GM12865 (cell line): ENCODE measurements around the gene FLRT3.

Experiments used
- DNase-seq: peaks from one replicate; pipeline ENCODE4 v3.0.0; 2010; ENCODE audit warnings: low read depth
- H3K4me3 ChIP-seq: 2 replicates; pipeline ENCODE4 v1.5.1; 2011; ENCODE audit warnings: mild to moderate bottlenecking, low read depth, low read length, control low read depth
- CTCF ChIP-seq: IDR thresholded peaks from 2 replicates; pipeline ENCODE4 v1.5.1; 2011; ENCODE audit warnings: low read length, control low read depth, low read depth, inconsistent platforms; ENCODE audit not compliant: insufficient read depth; ENCODE audit errors: missing control alignments

FLRT3 gene

GRCh38 chr20:14310977-14311627, 26.3 kb downstream of the FLRT3 start:
- TF ChIP-seq CTCF: no peak
- no peak overlapping the region for H3K4me3 ChIP-seq
- DNase-seq: no peak

GRCh38 chr20:14307956-14308355, 29.5 kb downstream of the FLRT3 start:
- TF ChIP-seq CTCF: no peak
- H3K4me3 ChIP-seq: no peak overlapping the region
- DNase-seq: no peak

- TF ChIP-seq CTCF: no peak
- DNase-seq: no peak
- no peak overlapping the region for H3K4me3 ChIP-seq
Measured at GRCh38 chr20:14304472-14304871, 32.9 kb downstream of the FLRT3 start.

- no peak for DNase-seq
- no peak for TF ChIP-seq CTCF
- H3K4me3 ChIP-seq: no peak overlapping the region
Measured at GRCh38 chr20:14303651-14304050, 33.8 kb downstream of the FLRT3 start.

- no peak overlapping the region for H3K4me3 ChIP-seq
- no peak for DNase-seq
- TF ChIP-seq CTCF: no peak
Measured at GRCh38 chr20:14303106-14303505, 34.3 kb downstream of the FLRT3 start.

- DNase-seq: no peak
- no peak for TF ChIP-seq CTCF
- no peak overlapping the region for H3K4me3 ChIP-seq
Measured at GRCh38 chr20:14299831-14300230, 37.6 kb downstream of the FLRT3 start.

GRCh38 chr20:14295770-14296309, 41.6 kb downstream of the FLRT3 start:
- no peak overlapping the region for H3K4me3 ChIP-seq
- TF ChIP-seq CTCF: no peak
- no peak for DNase-seq
